ENCODE results near the gene RHOXF2.
A peak's percentile ranks its signal among the peaks of the same experiment; 100 is the strongest.
"Not testable (repeated sequence)": the region's sequence is repeated elsewhere in the genome, so short reads cannot be mapped to it uniquely, and the experiment has no call there.

Gene RHOXF2, protein sequence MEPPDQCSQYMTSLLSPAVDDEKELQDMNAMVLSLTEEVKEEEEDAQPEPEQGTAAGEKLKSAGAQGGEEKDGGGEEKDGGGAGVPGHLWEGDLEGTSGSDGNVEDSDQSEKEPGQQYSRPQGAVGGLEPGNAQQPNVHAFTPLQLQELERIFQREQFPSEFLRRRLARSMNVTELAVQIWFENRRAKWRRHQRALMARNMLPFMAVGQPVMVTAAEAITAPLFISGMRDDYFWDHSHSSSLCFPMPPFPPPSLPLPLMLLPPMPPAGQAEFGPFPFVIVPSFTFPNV

DNA sequence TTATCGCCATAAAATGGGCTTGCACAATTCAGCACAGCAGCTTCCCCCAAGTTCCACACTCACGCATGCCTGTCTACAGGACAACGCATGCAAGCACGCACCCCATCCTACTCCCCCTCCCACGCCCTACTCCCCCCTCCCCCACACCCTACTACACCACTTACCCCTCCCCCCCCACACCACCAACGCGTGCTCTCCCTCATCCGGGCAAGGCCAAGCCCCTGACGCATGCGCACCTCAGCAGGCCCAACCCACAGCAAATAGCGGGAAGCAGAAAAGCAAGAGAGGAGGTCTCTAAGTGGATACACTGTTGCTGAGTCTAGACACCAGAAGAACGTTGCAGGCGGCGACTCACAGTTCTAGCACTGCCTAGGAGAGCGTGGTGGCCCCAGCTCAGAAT is at the start of gene RHOXF2:
Gene RHOXF2 (plus strand): TSS at position 301 of the 400 bp plus-strand sequence. CDS start 138 bp downstream, outside the sequence.
- not testable (repeated sequence) for DNase-seq (ENCODE audit: low read depth)

DNA sequence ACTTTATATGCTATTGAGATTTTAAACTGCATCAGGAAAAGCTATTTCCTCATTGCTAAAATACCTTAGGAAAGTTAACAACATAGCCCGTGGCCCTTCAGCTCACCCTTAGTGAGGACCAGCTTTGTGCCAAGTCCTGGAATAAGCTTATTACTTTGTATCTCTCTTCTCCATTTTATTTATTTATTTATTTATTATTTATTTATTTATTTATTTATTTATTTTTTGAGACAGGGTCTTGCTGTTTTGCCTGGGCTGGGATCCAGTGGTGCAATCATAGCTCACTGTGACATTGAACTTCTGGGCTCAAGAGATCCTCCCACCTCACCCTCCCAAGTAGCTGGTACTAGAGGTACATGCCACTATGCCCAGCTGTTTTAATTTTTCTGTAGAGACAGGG is 49.0 kb upstream of the RHOXF2 start:
- no peak for DNase-seq (ENCODE audit: low read depth)

DNA sequence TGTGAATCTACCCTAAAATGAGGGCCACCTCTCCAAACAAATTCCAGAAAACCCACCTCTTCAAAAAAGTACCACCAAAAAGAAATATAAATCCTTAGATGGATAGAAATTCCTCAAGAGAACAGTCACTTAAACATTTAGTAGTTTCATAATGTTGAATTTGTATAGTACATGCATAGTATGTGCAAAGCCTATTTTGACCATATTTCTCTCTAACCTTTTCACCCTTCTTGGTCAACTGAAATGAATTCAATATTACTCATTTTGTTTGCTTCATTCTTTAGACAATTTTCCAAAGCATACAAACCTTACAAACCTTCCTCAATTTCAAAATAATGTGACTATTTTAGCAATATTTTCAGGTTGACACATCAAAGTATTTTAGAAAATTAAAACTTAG is 46.8 kb upstream of the RHOXF2 start:
- DNase-seq (ENCODE audit: low read depth) = no peak

DNA sequence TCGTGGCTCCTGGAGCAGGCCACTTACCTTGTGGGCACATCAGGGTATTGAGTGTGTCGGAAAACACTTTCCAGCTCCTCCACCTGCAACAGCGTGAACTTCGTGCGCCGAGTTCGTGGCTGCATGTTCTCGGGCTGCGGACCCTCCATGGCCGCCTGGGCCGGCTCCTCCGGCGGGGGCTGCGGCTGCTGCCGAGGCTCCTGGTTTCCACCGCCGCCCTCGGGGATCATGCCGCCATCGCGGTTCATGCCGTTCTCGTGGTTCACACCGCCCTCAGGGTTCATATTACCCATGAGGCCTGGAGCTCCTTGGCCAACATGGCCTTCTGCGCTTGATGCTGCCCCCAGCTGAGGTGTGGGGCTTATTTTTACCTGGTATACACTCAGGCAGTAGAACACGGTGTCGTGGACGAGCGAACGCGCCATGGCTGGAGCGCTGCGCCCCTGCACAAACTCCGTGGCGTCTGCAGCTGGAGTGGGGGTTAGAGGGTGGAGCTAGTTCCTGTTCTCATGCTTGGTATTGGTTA is 42.9 kb upstream of the RHOXF2 start, which contains the start of gene RHOXF1:
Gene RHOXF1 (minus strand): TSS at position 476 of the 526 bp plus-strand sequence. CDS start 51 bp downstream, at position 425.
- no peak for DNase-seq (ENCODE audit: low read depth)

DNA sequence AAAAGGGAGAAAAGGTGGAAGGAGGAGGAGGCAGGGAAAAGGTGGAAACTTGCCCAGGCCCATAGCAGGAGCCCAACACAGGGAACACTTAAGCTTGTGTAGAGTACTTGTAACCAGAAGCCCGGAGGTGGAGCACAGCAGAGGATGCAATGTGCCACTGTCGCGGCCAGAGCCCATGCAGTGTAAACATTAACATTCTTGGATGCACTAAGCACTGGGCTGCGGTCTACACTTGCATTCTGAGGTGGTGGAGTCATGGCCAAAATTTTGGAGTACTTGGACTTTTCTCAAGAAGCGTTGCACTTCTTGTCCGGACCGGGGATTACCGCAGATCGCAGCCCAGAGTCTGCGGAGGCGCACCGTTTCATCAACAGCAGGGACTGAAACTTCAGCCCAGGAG is 38.2 kb upstream of the RHOXF2 start:
- DNase-seq (ENCODE audit: low read depth) = peak; percentile 3

DNA sequence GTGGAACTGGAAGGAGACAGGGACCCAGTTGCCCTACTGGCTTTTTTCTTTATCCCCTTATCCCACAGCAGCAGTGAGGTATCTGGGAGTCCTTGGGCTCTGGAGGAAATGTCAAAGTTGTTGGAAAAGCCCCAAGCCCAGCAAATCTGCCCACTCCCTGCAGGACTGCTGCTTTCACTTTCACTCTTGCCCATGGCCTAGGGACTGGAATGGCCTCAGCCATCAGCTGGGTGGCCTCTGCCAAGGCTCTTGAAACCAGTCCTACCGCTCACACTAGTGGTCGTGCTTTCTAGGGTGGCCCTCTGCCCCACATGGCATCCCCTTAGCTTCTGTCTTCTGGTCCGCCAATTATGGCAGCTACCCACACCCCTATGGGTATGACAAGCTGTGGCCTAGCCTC is 33.0 kb upstream of the RHOXF2 start:
- no peak for DNase-seq (ENCODE audit: low read depth)

DNA sequence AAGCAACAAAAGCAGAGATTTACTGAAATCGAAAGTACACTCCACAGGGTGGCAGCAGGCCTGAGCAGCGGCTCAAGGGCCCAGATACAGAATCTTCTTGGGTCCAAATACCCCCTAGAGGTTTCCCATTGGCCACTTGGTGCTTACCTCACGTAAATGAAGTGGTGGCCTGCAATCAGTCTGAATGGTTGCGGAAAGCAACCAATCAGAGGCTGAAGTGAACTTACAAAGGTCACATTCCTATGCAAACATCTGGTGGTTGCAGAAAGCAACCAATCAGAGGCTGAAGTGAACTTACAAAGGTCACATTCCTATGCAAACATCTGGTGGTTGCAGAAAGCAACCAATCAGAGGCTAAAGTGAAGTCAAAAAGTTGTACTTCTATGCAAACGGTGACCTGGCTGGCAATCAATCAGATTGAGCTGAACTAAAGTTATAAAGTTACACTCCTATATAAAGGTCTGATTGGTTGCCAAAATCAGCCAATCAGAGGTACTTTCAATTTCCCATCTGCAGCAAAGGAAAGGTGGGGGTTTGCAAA is 30.0 kb upstream of the RHOXF2 start:
- DNase-seq (ENCODE audit: low read depth) = not testable (repeated sequence)

DNA sequence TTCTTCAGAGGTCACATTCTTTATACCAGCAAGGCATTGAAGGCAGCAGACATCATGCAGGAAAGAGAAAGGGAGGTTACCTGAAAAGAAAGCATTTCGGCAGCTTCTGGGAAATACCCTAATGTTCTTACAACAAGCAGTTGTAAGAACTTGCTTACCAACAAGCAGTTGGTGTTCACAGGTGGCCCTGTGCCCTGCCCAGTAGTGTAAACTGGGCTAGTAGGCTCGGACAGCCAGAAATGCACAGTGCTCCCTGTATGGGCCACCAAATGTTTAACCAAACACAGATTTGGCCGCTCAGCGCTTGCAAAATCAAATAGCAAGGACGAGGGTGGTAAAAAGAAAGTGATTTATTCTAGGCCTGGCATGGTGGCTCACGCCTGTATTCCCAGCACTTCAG is 22.3 kb upstream of the RHOXF2 start:
- no peak for DNase-seq (ENCODE audit: low read depth)

DNA sequence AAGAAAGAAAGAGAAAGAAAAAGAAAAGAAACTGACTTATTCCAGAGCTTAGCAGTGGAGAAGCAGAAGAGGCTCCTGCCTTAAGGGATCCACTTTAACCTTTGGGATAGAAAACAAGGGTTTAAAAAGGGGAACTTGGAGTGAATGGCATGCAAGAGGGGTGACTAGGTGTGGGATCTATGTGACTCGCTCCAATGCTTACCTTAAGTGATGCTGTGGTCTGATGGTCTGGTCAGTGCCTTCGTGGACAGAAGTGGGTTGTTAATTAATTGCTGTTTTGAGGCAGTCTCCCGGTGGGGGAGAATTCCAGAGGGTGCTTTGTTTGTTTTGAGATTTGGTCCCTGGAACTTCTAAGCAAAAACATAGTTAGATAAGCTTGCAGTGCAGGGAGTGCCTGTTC is 21.6 kb upstream of the RHOXF2 start:
- no peak for DNase-seq (ENCODE audit: low read depth)

DNA sequence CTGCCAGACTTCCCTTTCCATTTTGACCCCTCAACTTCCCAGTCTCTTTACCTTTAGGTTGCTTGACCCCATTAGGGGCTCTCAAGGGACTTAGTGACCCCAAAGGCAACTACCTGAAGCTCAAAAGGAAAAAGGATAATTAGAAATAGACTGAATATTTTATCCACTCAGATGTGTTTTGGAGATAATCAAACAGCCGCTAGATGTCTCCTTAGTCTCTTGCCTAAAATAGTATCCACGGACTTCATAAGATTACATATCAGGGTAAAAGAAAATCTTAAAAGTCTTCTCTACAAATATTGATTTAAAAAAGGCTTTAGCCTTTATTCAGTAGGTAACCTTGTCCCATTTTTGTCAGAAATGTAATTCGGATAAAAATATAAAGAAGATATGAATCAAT is 21.0 kb upstream of the RHOXF2 start:
- no peak for DNase-seq (ENCODE audit: low read depth)

DNA sequence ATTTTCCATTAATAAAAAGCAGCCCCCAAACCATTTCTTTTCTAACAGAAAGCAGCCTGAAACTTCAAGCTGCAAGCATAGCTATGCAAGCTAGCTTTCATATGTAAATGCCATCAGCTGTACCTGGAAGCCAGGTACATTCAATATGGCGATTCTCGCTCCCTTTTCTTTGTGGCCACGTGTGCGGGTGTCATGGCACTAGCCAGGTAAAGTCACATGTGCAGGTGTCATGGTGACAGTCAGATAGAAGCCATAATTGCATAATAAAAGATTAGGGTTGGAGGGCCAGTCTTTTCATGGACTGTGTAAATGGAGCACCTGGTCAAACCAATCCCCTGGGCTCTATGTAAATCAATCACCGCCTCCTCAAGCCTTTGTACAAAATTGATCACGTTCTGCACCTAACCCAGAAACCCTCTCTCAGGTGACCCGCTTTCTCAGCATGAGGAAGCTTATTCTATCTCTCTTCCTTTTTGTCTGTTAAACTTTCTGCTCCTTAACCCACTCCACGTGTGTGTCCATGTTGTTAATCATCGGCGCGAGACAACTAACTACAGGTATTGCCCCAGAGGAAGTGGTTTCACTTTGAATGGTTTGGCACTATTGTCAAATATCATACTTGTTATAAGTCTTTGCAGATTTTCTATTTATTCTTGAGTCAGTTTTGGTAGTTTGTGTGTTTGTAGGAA is 18.0 kb upstream of the RHOXF2 start:
- no peak for DNase-seq (ENCODE audit: low read depth)

DNA sequence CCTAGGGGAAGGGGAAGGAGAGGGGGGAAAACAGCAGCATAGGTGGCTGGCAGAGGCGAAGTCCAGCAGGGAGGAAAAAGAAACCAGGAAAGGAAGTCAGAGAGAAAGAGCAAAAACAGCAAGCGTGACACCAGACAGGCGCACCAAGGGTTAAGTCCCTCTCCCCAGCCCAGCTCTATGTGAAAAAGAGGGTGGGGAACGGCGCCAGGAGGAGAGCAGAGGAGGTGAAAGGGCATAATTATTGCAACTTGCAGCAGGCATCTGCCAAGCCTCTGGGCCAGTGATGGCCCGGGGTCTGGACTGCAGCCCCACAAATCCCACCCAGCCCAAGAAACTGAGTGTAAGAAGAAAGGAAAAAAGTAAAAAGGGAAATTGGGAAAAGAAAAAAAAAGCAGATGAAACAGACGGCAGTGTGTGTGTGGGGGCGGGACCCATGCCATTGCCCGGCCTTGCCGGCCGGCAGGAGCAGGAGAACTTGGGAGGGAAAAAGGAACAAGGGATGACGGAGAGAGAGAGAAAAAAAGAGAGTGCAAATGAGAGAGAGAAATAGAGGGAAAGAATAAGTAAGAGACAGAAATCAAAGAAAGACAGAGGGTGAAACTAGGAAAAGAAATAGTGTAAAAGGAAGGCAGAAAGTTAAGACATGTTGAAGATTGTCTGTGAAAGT is 14.1 kb upstream of the RHOXF2 start:
- no peak for DNase-seq (ENCODE audit: low read depth)

DNA sequence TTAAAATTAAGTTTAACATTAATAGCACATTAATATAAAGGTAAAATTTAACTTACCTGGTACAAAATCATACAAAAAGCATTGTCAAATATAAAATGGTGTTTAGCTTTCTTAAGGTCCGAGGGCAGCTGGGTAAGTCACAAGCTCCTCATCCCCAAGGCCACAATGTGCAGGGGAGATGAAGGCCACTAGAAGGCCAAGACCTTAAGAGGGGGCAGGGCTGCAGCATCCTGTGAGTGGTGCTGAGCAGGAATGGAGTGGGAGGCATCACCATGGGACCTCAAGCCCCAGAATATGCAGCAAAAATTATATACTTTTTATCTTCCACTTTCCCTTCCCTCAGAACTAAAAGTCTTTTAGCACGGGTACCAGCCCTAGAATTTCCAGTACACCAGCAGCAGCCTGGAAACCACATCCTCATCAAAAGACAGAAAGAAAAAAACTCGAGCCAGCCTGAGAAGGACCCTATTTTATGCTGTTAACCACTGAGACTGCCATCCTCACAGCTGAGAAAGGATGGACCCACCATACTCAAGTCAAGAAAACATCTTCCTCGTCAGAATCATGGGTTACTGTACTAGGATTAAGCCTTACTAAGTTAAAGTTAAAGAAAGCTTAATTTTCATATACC is 13.0 kb upstream of the RHOXF2 start:
- DNase-seq (ENCODE audit: low read depth) = no peak

DNA sequence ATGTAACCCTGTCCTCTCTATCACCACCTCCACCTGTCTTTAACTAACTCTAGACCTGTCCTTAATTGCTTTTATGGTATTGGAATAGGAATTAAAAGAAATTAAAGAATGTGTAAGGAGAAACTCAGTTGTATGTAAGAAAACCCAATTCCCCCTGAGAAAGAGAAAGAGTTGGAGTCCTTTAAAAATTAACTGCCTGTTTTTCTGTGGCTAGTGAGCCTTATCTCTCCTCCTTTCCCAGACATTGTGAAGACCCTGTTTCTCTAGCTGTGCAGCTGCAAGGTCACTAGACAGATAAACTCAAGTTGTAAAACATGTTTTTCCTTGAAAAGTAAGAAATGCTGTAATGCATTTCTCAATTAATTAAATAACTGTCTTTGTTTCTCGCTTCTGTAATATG is 12.1 kb upstream of the RHOXF2 start:
- not testable (repeated sequence) for DNase-seq (ENCODE audit: low read depth)

DNA sequence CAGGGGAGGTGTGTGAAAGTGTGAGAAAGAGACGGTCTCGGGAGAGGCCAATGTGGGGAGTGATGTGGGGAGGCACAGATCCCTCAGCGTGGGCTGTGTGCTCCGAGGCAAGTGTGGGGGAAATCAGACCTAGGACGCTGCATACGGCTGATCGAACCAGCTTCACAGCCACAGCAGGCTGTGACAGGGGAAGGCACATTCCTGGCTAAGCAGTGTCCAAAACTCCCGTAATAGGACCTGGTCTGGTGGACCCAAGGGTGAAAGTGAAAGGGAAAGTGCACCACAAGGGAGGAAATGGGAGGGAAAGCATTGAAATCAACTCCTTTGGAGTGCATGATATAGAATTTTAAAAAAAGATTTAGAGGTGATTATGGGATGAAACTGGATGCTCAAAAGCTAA is 10.9 kb upstream of the RHOXF2 start:
- no peak for DNase-seq (ENCODE audit: low read depth)

DNA sequence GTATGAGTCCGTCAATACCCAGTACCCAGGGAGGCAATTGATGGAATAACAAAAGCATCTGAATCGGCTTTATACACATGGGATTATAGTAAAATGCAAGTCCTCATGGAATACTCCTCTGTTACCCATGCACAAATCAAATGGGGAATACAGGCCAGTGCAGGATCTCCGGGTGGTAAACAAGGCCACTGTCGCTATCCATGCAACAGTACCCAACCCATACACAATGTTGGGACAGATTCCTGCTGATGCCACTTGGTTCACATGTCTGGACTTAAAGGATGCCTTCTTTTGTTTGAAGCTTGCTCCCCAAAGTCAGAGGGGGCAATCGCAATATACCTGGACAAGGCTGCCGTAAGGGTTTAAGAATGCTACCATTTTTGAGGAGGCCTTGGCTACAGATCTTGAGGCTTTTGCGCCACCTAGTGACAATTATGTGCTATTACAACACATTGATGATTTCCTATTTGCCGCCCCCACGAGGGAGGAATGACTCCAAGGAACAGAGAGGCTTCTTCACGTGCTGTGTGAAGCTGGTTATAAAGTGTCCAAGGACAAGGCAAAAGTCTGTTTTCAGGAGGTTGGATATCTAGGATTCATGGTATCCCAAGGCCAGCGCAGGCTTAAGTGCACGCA is 8.2 kb upstream of the RHOXF2 start:
- not testable (repeated sequence) for DNase-seq (ENCODE audit: low read depth)

DNA sequence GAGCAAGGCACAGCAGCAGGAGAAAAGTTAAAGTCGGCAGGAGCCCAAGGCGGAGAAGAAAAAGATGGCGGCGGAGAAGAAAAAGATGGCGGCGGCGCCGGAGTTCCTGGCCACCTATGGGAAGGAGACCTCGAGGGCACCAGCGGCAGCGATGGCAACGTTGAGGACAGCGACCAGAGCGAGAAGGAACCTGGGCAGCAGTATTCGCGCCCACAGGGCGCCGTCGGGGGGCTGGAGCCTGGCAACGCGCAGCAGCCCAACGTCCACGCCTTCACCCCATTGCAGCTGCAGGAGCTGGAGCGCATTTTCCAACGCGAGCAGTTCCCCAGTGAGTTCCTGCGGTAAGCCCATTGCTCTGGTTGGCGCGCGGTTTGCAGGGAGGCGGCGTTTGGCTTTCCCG is 673 bp downstream of the RHOXF2 start:
- not testable (repeated sequence) for DNase-seq (ENCODE audit: low read depth)

DNA sequence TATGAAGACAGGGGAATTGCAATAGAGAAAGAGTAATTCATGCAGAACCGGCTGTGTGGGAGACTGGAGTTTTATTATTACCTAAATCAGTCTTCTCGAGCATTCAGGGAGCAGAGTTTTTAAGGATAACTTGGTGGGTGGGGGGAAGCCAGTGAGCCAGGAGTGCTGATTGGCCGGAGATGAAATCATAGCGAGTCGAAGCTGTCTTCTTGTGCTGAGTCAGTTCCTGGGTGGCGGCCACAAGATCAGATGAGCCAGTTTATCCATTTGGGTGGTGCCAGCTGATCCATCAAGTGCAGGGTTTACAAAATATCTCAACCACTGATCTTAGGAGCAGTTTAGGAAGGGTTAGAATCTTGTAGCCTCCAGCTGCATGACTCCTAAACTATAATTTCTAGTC is 34.8 kb downstream of the RHOXF2 start:
- not testable (repeated sequence) for DNase-seq (ENCODE audit: low read depth)

DNA sequence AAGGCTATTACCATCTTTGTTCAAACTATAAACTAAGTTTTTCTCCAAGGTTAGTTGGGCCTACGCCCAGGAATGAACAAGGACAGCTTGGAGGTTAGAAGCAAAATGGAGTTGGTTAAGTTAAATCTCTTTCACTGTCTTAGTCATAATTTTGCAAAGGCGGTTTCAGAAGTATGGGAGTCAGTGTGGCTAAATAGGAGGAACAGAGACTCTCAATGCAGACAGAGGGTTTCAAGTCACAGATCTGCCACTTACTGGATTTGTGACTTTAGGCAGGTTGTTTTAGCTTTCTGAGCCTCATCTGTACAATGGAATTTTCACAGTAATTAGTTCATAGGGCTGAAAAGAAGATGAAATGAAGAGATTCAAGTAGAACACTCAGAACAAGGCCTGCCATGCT is 35.3 kb downstream of the RHOXF2 start:
- not testable (repeated sequence) for DNase-seq (ENCODE audit: low read depth)

DNA sequence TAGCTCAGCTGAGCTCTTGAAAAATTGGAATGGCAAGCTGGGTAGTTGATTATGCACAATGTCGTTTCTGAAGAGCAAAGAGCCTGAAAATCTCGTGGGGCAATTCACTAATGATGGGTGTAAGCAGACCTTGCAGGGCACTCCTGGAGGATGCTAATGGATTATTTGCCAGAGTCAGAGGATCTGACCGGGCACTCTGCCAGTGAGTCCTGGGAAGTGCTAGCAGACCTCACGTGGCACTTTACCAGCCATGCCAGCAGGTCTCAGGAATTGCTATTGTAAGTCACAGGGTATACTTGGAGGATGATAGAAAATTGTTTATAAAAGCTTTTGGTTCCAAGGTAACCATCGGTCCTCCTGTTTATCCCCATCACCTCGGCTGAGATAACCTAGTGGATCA is 37.4 kb downstream of the RHOXF2 start:
- DNase-seq (ENCODE audit: low read depth) = not testable (repeated sequence)

DNA sequence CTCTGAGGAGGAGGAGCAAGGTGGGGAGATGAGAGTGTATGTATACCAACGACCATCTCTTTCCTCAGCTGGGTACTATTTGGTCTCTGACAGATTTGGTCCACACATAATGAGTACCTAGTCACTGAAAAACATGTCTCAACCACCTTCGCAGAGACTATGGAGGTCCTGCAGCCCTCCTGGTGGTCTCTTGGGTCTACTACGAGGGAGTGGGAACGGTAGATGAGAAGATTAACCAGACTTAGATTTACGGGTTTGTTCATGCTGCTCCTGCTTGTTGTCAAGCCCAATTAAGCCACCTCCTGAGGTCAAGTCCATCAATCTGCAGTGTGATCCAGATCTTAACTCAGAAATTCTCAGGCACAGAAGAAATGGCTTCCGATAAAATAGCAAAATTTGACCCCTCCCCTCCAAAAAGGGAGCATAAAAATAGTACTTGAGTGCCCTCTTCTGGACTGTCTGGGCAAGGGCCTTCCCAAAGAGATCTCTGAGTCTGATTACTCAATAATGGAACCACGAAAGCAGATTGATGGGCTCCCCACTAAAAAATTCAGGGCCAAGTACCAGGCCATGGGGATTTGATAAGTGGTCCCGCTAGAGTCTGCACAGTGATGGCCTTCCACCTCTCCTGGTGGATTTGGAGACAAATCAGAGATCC is 38.3 kb downstream of the RHOXF2 start:
- DNase-seq (ENCODE audit: low read depth) = not testable (repeated sequence)

Data from non-pigmented ciliary epithelial cell (primary cell).